Measurements from ENCODE around the gene SEMA6B. TPM values are rescaled to one million over a fixed set of nuclear protein-coding genes. Genes with fewer than 3 reads are reported as not detected.

SEMA6B gene
- total RNA-seq, 1 experiment from 2014 or later: 5.7 TPM

- Histone ChIP-seq H3K27me3 (ENCODE audit: control insufficient read depth, insufficient read depth, low read length) (no peaks in the 10 kb centered on the region), H3K36me3 (ENCODE audit: control insufficient read depth, insufficient read depth, low read length) (no peaks in the 10 kb centered on the region), H3K9me3 (ENCODE audit: control insufficient read depth, insufficient read depth, low read depth, low read length) (no peaks in the 10 kb centered on the region), H3K4me3 (ENCODE audit: low read depth in 2 of 2, low read length in 2 of 2) (no peak overlapping the region), H3K4me1 (ENCODE audit: control insufficient read depth, insufficient read depth, low read length) (no peaks in the 10 kb centered on the region), H3K27ac (ENCODE audit: low read length) (no peak overlapping the region)
- DNase-seq (ENCODE audit: low read depth, low spot score): no peak
- intact Hi-C loops (cut with micrococcal nuclease; ENCODE audit: unreplicated experiment) (no loop called here), in situ Hi-C loops (cut with HindIII; ENCODE audit: low pct_unique_long_range_greater_than_20kb, low sequenced_read_pairs) (no loop called here)
- no TSS peak for BruUV-seq (replicated peaks)
- TF ChIP-seq, protein P1, sequence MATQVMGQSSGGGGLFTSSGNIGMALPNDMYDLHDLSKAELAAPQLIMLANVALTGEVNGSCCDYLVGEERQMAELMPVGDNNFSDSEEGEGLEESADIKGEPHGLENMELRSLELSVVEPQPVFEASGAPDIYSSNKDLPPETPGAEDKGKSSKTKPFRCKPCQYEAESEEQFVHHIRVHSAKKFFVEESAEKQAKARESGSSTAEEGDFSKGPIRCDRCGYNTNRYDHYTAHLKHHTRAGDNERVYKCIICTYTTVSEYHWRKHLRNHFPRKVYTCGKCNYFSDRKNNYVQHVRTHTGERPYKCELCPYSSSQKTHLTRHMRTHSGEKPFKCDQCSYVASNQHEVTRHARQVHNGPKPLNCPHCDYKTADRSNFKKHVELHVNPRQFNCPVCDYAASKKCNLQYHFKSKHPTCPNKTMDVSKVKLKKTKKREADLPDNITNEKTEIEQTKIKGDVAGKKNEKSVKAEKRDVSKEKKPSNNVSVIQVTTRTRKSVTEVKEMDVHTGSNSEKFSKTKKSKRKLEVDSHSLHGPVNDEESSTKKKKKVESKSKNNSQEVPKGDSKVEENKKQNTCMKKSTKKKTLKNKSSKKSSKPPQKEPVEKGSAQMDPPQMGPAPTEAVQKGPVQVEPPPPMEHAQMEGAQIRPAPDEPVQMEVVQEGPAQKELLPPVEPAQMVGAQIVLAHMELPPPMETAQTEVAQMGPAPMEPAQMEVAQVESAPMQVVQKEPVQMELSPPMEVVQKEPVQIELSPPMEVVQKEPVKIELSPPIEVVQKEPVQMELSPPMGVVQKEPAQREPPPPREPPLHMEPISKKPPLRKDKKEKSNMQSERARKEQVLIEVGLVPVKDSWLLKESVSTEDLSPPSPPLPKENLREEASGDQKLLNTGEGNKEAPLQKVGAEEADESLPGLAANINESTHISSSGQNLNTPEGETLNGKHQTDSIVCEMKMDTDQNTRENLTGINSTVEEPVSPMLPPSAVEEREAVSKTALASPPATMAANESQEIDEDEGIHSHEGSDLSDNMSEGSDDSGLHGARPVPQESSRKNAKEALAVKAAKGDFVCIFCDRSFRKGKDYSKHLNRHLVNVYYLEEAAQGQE (IDR thresholded peaks at IDR 0.05; ENCODE audit: insufficient read depth in 1 of 2, low read depth in 2 of 2, low read length in 1 of 2): no peak
- CTCF ChIA-PET: interaction anchor here (0.5 kb wide), 2 partner anchors 34 to 38 kb away, joined by 3 to 11 read pairs; no protein-coding TSS in a partner anchor
- ATAC-seq: no peak
- POLR2A ChIA-PET: no interaction called here
Measured at GRCh38 chr19:4590559-4590958, 31.1 kb upstream of the SEMA6B start.

DNA sequence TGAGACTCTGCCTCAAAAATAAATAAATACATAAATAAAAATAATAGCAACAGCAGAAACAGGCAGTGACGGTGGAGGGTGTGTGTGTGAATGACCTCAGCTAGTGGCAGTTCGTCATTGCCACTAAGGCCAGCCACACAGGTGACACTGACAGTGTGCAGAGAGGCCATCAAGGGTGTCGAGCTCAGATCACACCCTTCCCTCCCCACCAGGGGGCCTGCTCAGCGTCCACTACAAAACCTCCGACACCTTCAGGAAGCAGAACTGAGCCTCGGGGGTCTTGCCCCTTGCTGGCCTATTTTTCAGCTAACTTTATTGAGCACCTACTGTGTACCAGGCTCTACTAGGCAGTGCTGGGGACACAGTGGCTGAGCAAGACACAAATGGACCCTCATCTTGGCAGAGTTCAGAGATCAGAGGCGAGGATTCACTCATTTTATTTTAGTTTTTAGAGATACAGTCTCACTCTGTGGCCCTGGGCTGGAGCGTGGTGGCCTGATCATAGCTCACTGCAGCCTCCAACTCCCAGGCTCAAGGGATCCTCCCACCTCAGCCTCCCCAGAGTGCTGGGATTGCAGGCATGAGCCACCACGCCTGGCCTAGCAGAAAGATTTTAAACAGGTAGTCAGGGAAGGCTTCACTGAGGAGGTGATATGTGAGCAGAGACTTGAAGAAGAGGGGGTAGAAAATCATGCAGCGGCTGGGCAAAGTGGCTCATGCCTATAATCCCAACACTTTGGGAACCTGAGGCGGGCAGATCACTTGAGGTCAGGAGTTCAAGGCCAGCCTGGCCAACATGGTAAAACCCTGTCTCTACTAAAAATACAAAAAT lies 30.3 kb upstream of the SEMA6B start:
- Histone ChIP-seq H3K4me1 (ENCODE audit: control insufficient read depth, insufficient read depth, low read length) (no peaks in the 10 kb centered on the region), H3K36me3 (ENCODE audit: control insufficient read depth, insufficient read depth, low read length) (no peaks in the 10 kb centered on the region), H3K27me3 (ENCODE audit: control insufficient read depth, insufficient read depth, low read length) (no peaks in the 10 kb centered on the region), H3K4me3 (ENCODE audit: low read depth in 2 of 2, low read length in 2 of 2) (no peak overlapping the region), H3K27ac (ENCODE audit: low read length) (no peak overlapping the region), H3K9me3 (ENCODE audit: control insufficient read depth, insufficient read depth, low read depth, low read length) (no peaks in the 10 kb centered on the region)
- ATAC-seq (peak; percentile 67), DNase-seq (ENCODE audit: low read depth, low spot score) (no peak)
- intact Hi-C loops (cut with micrococcal nuclease; ENCODE audit: unreplicated experiment) (no loop called here), in situ Hi-C loops (cut with HindIII; ENCODE audit: low pct_unique_long_range_greater_than_20kb, low sequenced_read_pairs) (no loop called here)
- ChIA-PET POLR2A (no interaction called here), CTCF (interaction anchor here (0.5 to 1.0 kb wide), 4 partner anchors 9 to 46 kb away, joined by 3 to 11 read pairs (median 6); no protein-coding TSS in a partner anchor)
- no TSS peak for BruUV-seq (replicated peaks)
- TF ChIP-seq SIN3A (IDR thresholded peaks at IDR 0.05; ENCODE audit: borderline replicate concordance, insufficient read depth, low read depth, low read length) (no peak), TCF7L2 (IDR thresholded peaks at IDR 0.05; ENCODE audit: low read depth, low read length) (no peak)
- TF ChIP-seq, protein P2, sequence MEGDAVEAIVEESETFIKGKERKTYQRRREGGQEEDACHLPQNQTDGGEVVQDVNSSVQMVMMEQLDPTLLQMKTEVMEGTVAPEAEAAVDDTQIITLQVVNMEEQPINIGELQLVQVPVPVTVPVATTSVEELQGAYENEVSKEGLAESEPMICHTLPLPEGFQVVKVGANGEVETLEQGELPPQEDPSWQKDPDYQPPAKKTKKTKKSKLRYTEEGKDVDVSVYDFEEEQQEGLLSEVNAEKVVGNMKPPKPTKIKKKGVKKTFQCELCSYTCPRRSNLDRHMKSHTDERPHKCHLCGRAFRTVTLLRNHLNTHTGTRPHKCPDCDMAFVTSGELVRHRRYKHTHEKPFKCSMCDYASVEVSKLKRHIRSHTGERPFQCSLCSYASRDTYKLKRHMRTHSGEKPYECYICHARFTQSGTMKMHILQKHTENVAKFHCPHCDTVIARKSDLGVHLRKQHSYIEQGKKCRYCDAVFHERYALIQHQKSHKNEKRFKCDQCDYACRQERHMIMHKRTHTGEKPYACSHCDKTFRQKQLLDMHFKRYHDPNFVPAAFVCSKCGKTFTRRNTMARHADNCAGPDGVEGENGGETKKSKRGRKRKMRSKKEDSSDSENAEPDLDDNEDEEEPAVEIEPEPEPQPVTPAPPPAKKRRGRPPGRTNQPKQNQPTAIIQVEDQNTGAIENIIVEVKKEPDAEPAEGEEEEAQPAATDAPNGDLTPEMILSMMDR (IDR thresholded peaks at IDR 0.05): peak; percentile 68; the same call in 1 of the 2 replicates

DNA sequence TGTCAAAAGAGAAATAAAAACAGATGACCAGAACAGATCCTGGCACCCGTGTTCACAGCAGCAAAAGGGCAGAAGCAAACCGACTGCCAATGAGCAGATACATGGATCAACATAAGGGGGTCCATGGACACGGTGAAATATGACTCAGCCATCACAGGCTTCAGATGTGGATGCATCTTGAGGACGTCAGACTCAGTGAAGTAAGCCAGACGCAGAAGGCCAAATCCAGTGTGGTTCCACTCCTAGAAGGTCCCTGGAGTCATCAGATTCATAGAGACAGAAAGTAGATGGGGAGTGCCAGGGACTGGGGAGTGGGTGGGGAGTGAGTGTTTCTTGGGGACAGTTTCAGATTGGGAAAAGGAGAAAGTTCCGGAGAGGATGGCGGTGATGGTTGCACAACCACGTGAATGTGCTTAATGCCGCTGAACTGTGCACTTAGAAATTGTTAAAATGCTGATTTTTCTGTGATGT lies 28.8 kb upstream of the SEMA6B start:
- H3K36me3 ChIP-seq (ENCODE audit: control insufficient read depth, insufficient read depth, low read length): no peaks in the 10 kb centered on the region
- intact Hi-C loops (cut with micrococcal nuclease; ENCODE audit: unreplicated experiment) (no loop called here), in situ Hi-C loops (cut with HindIII; ENCODE audit: low pct_unique_long_range_greater_than_20kb, low sequenced_read_pairs) (no loop called here)
- no peak for TF ChIP-seq POLR2AphosphoS5 (IDR thresholded peaks at IDR 0.05; ENCODE audit: low read depth, low read length)
- TF ChIP-seq TCF7L2 (IDR thresholded peaks at IDR 0.05; ENCODE audit: low read depth, low read length): no peak
- TF ChIP-seq SIN3A (IDR thresholded peaks at IDR 0.05; ENCODE audit: borderline replicate concordance, insufficient read depth, low read depth, low read length): no peak
- TF ChIP-seq, protein P1 (IDR thresholded peaks at IDR 0.05; ENCODE audit: insufficient read depth in 1 of 2, low read depth in 2 of 2, low read length in 1 of 2): no peak
- TF ChIP-seq, protein P2 (IDR thresholded peaks at IDR 0.05): no peak
- H3K27me3 ChIP-seq (ENCODE audit: control insufficient read depth, insufficient read depth, low read length): no peaks in the 10 kb centered on the region
- no peak overlapping the region for H3K4me3 ChIP-seq (ENCODE audit: low read depth in 2 of 2, low read length in 2 of 2)
- BruUV-seq (replicated peaks): no TSS peak
- no peak for DNase-seq (ENCODE audit: low read depth, low spot score)
- H3K4me1 ChIP-seq (ENCODE audit: control insufficient read depth, insufficient read depth, low read length): no peaks in the 10 kb centered on the region
- H3K27ac ChIP-seq (ENCODE audit: low read length): no peak overlapping the region
- ChIA-PET POLR2A (no interaction called here), CTCF (no interaction called here)
- no peaks in the 10 kb centered on the region for H3K9me3 ChIP-seq (ENCODE audit: control insufficient read depth, insufficient read depth, low read depth, low read length)
- no peak for ATAC-seq

All from Panc1 (cell line).